GM08714 (cell line): ENCODE measurements around the gene TMEM214.

Experiments
- H3K4me3 ChIP-seq: fragments of 200-500 bp; sonication (Bioruptor generic); 2 replicates; pipeline ENCODE4 v1.5.1; 2014; ENCODE audit warnings: mild to moderate bottlenecking, low read length, inconsistent platforms
- ZNF274 ChIP-seq: IDR thresholded peaks from 2 replicates; pipeline ENCODE4 v1.6.1; 2012; ENCODE audit warnings: mild to moderate bottlenecking, low read depth, low read length

Gene TMEM214

GRCh38 chr2:27019931-27020855 is 12.6 kb upstream of the TMEM214 start:
- no peak for TF ChIP-seq ZNF274
- no peak overlapping the region for H3K4me3 ChIP-seq

GRCh38 chr2:27021253-27022049 is 11.3 kb upstream of the TMEM214 start:
- TF ChIP-seq ZNF274, result no peak
- no peak overlapping the region for H3K4me3 ChIP-seq

DNA sequence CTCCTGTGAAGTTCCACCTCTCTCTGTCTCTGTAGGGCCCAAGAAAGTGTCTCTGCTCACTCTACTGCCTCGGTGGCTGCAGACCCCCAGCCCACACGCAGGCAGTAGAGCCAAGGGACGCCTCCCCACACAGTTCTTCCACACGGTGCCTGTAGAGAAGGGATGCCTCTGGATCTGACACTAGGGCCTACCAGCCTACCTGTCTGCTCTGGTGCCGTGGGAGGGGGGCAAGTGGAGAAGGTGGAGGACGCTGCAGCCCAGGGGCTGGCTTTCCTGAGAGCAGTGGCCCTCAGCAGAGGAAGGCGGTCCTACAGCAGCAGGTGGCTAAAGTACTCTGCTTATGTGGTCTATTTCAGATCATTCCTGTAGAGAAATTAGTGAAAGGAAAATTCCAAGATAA is 9.0 kb upstream of the TMEM214 start:
- H3K4me3 ChIP-seq, result no peak overlapping the region
- TF ChIP-seq ZNF274, result no peak

DNA sequence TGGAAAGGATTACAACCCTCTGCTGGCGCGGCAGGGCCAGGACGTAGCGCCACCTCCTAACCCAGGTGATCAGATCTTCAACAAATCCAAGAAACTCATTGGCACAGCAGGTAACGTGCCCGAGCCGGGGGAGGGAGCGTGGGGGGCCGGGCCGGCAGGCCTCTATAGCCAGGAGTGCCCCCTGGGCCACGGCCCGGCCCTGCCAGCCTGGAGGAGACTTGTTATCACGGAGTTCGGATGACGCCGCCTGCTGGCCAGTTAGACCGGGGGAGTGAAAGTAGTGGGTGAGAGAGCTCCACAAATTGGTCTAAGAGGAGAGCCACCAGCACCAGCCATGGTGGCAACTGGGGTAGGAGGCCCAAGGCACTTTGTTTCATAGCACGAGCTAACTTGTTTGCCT is 8.6 kb upstream of the TMEM214 start:
- no peak for TF ChIP-seq ZNF274
- H3K4me3 ChIP-seq, result no peak overlapping the region

GRCh38 chr2:27024812-27025211 is 8.0 kb upstream of the TMEM214 start:
- no peak for TF ChIP-seq ZNF274
- H3K4me3 ChIP-seq, result no peak overlapping the region

DNA sequence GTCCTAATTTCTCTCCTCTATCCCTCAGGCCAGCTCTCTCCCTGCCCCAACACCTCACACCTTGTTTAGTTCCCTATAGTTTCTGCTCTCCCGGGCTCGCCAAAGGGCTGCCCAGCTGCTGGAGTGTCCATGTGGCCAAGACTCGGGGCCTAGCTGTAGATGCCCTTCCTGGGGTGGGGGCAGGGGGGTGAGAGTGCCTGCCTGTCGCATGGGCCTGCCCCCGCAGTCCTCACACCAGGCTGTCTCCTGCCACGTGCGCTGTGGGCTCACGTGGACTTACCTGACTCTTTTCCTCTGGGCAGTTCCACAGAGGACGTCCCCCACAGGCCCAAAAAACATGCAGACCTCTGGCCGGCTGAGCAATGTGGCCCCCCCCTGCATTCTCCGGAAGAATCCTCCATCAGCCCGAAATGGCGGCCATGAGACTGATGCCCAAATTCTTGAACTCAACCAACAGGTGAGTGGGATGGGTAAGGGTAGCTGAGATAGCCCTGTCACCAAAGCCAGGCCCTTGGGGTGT is 7.4 kb upstream of the TMEM214 start:
- TF ChIP-seq ZNF274, result no peak
- no peak overlapping the region for H3K4me3 ChIP-seq

GRCh38 chr2:27025861-27026851 is 6.6 kb upstream of the TMEM214 start:
- TF ChIP-seq ZNF274, result no peak
- H3K4me3 ChIP-seq, result no peak overlapping the region

- TF ChIP-seq ZNF274, result no peak
- H3K4me3 ChIP-seq, result no peak overlapping the region
Measured at GRCh38 chr2:27027211-27027651, 5.5 kb upstream of the TMEM214 start.

GRCh38 chr2:27029051-27029450 is 3.7 kb upstream of the TMEM214 start:
- no peak overlapping the region for H3K4me3 ChIP-seq
- no peak for TF ChIP-seq ZNF274

GRCh38 chr2:27033253-27033852 is 588 bp downstream of the TMEM214 start:
- no peak for TF ChIP-seq ZNF274
- H3K4me3 ChIP-seq, result peak overlapping the region; percentile 89

DNA sequence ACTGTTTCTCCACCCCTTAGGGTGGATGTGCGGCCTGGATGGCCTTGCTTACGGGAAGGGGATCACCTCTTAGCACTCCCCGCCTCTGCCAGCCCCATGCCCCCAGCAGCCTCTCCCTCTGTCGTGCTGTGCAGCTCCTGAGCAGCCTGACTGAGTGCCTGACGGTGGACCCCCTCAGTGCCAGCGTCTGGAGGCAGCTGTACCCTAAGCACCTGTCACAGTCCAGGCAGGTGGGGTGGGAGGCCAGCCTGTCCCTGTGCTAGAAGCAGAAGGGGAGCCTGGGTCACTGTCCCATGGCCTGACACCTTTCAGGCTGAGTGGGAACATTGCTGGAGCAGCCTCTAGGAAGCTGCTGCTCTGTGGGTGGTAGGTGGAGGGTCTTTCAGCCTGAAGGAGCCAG is 5.2 kb downstream of the TMEM214 start:
- no peak overlapping the region for H3K4me3 ChIP-seq
- TF ChIP-seq ZNF274, result no peak

- no peak for TF ChIP-seq ZNF274
- H3K4me3 ChIP-seq, result no peak overlapping the region
Measured at GRCh38 chr2:27038631-27039339, 6.0 kb downstream of the TMEM214 start.

DNA sequence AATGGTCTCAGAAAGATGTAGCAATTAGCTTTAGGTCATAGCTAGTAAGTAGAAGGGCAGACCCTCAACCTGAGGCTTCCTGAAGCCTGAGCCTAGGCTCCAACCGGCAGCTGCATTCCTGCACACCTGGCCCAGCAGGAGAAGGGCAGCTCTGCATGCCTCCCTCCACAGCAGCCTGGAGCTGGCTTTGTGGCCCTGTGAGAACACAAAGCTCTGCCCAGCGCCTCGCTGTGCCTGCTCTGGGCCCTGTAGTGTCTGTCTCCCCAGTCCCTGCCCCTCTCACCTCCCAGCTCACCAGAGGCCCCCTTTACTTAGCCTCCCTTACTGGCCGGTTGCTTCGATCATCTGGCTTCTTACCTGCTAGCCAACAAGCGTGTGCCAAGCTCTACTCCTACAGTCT is 6.7 kb downstream of the TMEM214 start:
- H3K4me3 ChIP-seq, result no peak overlapping the region

More for the DNA sequence above, 6.7 kb downstream of the TMEM214 start:
- TF ChIP-seq ZNF274, result no peak
